NOMO-1 treated with dmso at 0.1 percent for 144 hours (cell line): ENCODE measurements around the gene NOXRED1.

Experiments used
- DNase-seq: peaks from one replicate; lab custom pipeline; 2025; ENCODE audit not compliant: unreplicated experiment; lab: John Stamatoyannopoulos, UW

NOXRED1 gene

DNA sequence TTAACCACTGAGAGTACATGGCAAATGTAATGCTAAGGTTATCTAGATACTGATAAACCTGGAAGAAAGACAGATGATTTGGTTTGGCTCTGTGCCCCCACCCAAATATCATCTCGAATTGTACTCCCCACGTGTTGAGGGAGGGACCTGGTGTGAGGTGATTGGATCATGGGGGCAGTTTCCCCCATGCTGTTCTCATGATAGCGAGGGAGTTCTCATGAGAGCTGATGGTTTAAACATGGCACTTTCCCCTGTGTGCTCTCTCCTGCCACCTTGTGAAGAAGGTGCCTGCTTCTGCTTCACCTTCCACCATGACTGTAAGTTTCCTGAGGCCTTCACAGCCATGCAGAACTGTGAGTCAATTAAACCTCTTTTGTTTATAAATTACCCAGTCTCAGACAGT is 14.2 kb downstream of the NOXRED1 start:
- no peak for DNase-seq

DNA sequence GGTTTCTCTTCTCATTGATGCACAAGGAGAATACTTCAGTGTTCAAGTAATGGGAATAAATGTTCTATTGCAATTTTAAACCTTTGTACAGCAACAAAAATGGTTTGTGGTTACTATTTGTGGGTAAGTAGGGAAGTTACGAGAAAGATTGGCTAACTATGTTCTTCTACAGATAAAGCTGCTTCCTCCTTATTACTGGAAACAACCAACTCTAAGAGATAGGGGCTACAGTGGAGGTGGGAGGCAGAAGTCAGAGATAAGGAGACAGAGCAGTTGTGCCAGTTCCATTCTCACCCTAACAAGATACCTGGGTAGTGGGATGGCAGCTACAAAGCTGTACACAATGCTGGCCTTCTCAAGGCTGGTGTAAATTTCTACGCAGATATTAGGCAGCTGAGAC is 16.2 kb downstream of the NOXRED1 start:
- peak; percentile 64 for DNase-seq

DNA sequence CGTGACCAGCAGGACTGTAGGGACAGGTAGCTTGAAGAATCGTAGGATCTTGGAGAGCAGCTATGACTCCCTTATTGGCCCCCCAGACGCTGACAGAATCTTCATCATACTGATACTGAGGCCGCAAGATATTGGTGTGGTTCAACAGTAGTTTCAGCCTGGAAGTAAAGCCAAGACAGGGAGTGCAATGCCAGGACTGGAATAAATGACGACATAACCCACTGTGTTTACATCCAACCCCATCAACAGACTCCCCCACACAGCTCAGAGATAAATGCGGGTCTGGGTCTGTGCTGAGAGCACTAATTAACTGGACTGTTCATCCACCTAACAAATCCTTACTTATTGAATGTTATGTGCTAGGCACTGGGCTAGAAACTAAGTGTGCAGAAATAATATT is 16.6 kb downstream of the NOXRED1 start:
- peak; percentile 27 for DNase-seq

GRCh38 chr14:77406086-77406485 is 17.2 kb downstream of the NOXRED1 start:
- no peak for DNase-seq

GRCh38 chr14:77403768-77404167 is 19.6 kb downstream of the NOXRED1 start:
- no peak for DNase-seq

DNA sequence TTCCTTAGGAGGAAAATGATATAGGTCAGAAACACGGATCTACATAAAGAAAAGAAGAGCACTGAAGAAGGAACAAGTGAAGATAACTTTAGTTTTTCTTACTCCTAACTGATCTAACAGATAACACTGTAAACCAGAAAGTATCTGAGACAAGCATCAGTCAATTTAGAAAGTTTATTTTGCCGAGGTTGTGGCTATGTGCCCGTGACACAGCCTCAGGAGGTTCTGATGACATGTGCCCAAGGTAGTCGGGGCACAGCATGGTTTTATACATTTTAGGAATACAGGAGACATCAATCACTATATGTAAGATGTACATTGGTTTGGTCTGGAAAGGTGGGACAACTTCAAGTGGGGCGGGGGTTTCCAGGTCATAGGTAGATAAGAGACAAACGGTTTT is 23.1 kb downstream of the NOXRED1 start:
- DNase-seq, result no peak

- no peak for DNase-seq
Measured at GRCh38 chr14:77390188-77390587, 33.1 kb downstream of the NOXRED1 start.

DNA sequence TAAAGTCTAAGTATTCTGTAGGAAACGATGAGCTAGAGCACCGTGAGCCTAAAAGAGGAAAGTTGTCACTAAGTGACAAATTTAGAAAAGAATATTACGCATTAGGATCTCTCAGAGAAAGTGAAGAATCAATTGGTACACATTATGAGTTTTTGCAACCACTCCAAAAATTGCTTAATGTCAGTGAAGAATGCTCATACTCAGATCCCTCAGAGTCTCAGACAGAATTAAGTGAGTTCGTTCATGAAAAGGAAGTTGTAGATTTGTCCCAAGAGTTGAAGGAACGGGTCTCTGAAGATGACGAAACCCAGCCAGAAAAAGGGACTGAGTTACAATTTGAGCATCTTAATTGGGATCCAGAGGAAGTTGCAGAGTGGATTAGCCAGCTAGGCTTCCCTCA is 44.6 kb downstream of the NOXRED1 start:
- peak; percentile 40 for DNase-seq

GRCh38 chr14:77377502-77377844 is 45.9 kb downstream of the NOXRED1 start:
- no peak for DNase-seq

DNA sequence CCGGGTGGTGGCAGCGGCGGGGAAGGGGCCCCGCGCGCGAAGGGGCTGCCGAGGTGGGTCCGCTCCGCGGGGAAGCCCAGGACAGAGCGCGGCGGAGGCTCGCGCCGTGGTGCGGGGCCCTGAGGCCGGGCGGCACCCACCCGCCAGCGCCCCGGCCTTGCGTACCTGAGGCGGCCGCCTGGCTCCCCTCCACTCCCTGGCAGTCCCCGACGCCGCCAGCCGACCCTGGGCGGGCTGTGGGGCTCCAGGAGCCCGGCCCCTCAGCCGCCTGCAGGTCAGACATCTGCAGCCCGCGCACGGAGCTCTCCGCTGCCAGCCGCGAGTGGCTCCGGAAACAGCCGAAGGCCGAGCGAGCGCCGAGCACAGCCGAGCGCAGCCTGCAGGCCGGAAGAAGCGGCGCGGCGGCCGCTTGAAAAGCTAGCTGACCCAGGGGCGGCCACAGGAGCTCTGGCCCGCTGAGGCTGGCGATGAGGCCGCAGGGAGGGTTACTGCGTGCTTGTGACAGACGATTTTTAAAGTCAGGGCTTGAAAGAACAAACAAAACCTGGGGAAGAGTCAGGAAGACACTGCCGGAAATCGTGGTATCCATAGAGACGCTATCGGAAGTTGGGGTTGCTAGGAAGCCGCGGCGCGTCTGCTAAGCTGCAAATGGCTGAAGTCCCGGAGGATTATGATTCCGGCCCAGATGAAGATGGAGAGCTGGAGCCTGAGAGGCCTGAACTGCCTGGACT is 46.4 kb downstream of the NOXRED1 start, which contains the start of the genes SAMD15 and TMED8:
SAMD15 (plus strand) TSS at position 609 of the 731 bp plus-strand sequence; CDS start at position 649, 40 bp downstream.
TMED8 (minus strand) TSS at position 324 of the 731 bp plus-strand sequence; CDS start at position 283, 41 bp downstream.
- DNase-seq, result peak; percentile 83

- no peak for DNase-seq
Measured at GRCh38 chr14:77375973-77376770, 47.2 kb downstream of the NOXRED1 start.

DNA sequence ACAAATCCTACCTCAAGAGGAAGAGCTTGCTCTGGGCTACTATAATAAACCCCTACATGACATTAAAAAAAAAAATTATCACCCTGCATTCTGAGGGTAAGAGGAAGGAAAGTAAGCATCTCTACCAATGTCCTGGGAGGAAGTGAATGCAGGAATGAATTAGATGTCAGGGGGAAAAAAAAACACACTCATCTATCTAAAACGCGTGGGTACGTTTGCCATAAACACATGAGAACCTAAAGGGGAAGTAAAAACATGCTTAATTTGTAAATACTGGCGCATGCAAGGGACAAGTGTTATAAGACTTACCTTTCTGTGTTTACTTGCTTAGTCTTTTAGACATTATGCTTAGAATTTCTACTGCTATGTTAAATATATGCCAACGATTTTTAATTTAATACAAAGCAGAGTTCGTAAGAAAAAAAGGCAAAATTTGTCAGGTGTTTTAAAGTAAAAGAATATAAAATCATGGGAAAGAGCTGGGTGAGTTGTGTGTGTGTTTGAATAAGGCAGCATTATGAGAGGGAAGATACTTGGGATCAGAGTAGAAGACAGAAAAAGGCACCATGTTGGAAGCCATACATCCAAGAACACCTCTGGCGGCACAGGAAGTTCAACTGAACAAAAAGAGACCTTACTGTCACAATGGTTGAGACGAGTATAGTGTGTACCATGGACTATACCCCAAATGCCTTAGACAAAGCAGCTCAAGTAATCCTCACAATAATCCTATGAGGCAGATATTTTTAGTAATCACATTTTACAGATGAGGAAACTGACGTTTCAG is 48.0 kb downstream of the NOXRED1 start:
- DNase-seq, result no peak

GRCh38 chr14:77372304-77372841 is 51.0 kb downstream of the NOXRED1 start:
- DNase-seq, result no peak

GRCh38 chr14:77369285-77369684 is 54.0 kb downstream of the NOXRED1 start:
- DNase-seq, result no peak

GRCh38 chr14:77364146-77364545 is 59.2 kb downstream of the NOXRED1 start:
- DNase-seq, result no peak

DNA sequence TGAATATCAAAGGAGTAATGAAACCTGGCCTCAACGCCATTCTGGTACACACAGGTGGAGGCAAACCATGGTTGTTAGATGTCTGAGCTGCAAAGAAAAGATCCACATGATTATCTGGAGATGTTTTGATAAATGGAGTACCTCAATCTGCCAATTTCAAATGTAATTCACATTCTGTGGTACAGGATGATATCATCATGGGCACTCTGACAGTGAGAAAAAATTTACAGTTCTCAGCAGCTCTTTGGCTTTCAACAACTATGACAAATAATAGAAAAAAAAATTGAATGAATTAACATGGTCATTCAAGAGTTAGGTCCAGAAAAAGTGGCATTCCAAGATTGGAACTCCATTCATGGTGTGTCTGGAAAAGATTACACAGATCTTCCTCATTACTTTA is 63.7 kb downstream of the NOXRED1 start:
- no peak for DNase-seq

- DNase-seq, result no peak
Measured at GRCh38 chr14:77356899-77357298, 66.4 kb downstream of the NOXRED1 start.

DNA sequence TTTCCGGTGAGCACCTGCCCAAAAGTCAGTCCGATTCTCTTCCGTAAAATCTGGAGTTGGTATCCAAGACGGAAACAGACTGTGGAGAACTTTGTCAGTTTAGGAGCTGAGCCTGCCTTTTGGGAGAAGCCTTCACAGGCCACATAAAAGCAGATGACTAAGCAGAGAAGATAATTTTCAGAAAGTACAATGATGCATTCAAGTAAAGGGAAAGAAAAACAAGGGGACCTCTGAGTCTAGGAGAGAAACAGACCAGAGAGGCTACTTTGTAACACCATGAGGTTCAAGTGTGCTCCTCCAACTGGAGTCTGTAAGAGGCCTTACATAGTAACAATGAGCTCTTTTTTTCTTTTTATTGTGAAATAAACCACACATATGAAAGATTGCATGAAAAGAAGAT is 67.5 kb downstream of the NOXRED1 start:
- DNase-seq, result no peak

GRCh38 chr14:77353469-77354141 is 69.7 kb downstream of the NOXRED1 start:
- DNase-seq, result no peak

DNA sequence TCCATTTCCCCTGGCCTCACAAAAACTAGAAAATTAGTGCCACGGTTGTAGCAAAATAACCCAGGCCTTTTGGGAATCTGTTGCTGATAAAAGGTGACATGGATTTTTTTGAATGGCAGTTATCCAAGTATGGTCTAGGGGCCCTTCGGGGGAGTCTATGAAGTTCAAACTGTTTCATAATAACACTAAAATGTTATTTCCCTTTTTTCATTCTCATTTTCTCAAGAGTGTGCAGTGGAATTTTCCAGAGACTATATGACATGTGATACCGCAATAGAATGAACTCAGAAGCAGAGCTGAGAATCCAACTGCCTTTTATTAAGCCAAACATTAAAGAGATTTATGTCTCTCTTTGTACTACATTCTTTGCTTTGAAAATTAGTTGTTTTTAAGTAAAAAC is 75.6 kb downstream of the NOXRED1 start:
- peak; percentile 85 for DNase-seq

- DNase-seq, result no peak
Measured at GRCh38 chr14:77346495-77346894, 76.8 kb downstream of the NOXRED1 start.
